Activated CD8-positive, alpha-beta memory T cell treated with anti-CD3 and anti-CD28 coated beads for 24 hours (primary cell): Measurements from ENCODE around the gene LRBA.
"Not testable (repeated sequence)": the region's sequence is repeated elsewhere in the genome, so short reads cannot be mapped to it uniquely, and the experiment has no call there.

ENCODE experiments used
- DNase-seq: peaks from one replicate; pipeline ENCODE4 v3.0.0-alpha.2; 2020

LRBA gene, protein sequence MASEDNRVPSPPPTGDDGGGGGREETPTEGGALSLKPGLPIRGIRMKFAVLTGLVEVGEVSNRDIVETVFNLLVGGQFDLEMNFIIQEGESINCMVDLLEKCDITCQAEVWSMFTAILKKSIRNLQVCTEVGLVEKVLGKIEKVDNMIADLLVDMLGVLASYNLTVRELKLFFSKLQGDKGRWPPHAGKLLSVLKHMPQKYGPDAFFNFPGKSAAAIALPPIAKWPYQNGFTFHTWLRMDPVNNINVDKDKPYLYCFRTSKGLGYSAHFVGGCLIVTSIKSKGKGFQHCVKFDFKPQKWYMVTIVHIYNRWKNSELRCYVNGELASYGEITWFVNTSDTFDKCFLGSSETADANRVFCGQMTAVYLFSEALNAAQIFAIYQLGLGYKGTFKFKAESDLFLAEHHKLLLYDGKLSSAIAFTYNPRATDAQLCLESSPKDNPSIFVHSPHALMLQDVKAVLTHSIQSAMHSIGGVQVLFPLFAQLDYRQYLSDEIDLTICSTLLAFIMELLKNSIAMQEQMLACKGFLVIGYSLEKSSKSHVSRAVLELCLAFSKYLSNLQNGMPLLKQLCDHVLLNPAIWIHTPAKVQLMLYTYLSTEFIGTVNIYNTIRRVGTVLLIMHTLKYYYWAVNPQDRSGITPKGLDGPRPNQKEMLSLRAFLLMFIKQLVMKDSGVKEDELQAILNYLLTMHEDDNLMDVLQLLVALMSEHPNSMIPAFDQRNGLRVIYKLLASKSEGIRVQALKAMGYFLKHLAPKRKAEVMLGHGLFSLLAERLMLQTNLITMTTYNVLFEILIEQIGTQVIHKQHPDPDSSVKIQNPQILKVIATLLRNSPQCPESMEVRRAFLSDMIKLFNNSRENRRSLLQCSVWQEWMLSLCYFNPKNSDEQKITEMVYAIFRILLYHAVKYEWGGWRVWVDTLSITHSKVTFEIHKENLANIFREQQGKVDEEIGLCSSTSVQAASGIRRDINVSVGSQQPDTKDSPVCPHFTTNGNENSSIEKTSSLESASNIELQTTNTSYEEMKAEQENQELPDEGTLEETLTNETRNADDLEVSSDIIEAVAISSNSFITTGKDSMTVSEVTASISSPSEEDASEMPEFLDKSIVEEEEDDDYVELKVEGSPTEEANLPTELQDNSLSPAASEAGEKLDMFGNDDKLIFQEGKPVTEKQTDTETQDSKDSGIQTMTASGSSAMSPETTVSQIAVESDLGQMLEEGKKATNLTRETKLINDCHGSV (N-terminal part only)

DNA sequence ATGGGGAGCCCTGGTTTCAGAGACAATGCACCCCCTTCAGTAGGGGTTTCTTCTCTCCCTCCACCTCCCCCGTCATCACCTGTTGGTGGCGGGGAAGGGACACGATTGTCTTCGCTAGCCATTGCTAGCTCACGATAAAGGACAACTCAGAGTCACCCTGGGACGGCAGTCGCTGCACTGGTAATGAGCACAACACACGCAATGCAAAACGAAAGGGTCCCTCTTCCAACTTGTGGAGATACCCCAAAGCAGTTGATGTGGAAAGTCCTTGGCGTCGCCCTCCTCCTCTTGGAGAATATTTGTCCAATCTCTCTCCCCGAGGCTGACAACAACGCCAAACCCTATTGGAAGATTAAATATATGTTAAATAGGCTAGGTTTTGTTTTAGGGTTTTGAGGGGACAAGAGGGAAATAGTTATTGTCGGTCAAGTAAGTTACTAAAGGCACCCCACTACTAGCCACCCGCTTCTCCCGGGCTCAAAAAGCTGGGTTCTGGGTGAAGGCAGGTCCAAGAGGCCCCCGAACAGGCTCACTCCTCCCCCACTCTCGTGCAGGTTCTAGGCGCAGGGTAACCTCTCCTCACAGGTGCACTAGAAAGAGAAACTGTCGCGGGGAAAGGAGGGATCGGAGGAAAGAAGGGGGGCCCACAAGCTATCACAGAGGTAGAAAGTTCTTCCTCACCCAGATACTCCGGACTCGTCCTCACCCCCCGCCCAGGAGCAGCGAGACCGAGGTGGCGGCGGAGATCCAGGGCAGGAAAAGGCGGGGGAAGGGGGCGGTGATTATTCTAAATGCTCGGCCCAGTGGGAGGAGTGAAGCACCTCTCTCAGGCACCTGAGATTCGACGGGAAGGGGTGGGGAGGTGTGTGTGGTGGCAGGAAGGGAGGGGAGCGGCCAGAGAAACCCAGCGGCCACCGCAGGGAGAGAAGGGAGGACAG, at the start of gene LRBA:
Gene LRBA, minus strand, starts transcription at position 764 of the 938 bp plus-strand sequence. Its CDS starts 642 bp downstream, at position 122.
- DNase-seq: peak; percentile 74

DNA sequence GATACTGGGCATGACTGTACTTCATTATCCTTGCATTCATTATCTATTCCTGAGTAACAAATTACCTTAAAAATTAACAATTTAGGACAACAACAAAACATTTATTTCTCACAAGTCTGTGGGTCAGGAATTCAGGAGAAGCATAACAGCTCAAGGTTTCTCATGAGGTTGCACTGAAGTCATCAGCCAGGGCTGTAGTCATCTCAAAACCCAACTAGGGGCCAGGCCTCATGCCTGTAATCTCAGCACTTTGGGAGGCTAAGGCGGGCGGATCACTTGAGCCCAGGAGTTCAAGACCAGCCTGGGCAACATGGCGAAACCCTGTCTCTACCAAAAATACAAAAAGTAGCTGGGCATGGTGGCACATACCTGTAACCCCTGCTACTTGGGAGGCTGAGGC, 48.1 kb upstream of the LRBA start:
- DNase-seq: not testable (repeated sequence)

GRCh38 chr4:151055539-151055938, 40.5 kb upstream of the LRBA start:
- DNase-seq: no peak

- DNase-seq: no peak
Observed at GRCh38 chr4:151052785-151053184, 37.7 kb upstream of the LRBA start.

DNA sequence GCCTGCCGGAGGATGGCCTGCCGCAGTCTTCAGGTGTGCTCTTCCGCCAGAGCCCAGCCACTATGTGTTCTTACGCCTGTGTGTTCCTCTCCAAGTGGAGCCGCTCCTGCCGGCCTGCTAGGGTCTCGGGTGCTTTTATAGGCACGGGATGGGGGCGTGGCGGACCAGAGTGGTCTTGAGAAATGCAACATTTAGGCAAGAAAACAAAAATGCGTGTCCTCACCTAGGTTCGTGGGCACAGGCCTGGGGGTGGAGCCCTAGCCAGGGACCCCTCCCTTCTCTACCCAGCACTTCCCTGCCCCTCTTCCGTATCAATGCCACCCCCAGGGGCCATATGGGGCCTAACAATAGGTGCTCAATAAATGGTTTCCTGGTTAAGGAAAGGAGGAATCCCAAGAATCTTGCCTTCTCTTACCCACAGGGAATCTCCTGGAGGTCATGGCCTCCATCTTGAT, 34.4 kb upstream of the LRBA start:
- no peak for DNase-seq

DNA sequence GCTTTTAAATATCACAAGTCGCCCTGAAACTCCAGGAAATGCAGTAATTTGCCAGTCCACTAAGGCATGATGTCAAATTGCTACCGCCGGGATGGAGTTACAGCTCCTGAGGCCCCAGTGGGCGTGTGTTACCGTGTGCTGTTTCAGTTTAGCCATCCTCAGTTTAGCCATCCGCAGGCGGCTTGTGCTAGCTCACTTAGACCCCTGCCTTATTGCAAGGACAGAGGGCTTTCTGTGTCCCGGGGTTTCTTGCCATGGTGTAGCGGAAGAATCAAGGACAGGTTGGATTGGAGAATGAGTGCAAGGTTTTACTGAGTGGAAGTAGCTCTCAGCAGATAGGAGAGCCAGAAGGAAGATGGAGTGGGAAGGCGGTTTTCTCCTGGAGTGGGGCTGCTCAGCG, 33.8 kb upstream of the LRBA start:
- no peak for DNase-seq

GRCh38 chr4:151046609-151047008, 31.5 kb upstream of the LRBA start:
- no peak for DNase-seq

DNA sequence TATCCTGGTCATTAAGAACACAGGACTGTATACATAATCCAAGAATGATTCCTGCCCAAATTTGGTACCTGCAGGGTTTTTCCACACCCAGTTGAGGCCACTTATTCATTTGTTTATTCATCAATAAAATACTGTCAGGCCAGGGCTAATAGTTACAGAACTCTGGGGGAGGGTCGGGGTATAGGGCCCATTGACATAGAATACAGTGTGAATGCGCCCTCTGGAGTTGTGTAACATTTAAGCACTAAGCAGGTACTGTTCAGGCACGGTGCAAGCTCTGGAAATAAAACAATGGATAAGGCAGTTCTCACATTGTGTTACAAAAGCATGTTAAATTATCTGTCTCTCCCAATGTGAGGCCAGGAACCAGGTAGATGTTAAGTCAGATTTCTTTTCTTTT, 30.8 kb upstream of the LRBA start:
- no peak for DNase-seq

GRCh38 chr4:151043803-151044515, 28.9 kb upstream of the LRBA start:
- DNase-seq: no peak

DNA sequence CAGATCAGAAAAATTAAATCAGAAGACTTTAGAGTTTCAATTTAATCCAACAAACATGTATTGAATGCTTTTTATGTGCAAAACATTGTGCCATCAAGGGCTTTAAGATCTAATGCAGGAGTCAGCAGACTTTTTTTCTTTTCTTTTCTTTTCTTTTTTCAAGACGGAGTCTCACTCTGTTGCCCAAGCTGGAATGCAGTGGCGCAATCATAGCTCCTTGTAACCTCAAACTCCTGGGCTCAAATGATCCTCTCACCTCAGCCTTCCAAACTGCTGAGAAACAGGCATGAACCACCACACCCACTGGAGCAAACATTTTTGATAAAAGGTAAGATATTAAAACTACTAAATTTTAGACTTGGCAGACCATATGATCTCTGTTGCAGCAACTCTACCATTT, 24.6 kb upstream of the LRBA start:
- DNase-seq: peak; percentile 3

GRCh38 chr4:151038452-151039157, 23.5 kb upstream of the LRBA start:
- peak; percentile 13 for DNase-seq

GRCh38 chr4:151035911-151036310, 20.8 kb upstream of the LRBA start:
- DNase-seq: no peak

GRCh38 chr4:151035328-151035727, 20.2 kb upstream of the LRBA start:
- no peak for DNase-seq

- DNase-seq: no peak
Observed at GRCh38 chr4:151034829-151035228, 19.7 kb upstream of the LRBA start.

- peak; percentile 64 for DNase-seq
Observed at GRCh38 chr4:151031831-151032605, 16.9 kb upstream of the LRBA start.

DNA sequence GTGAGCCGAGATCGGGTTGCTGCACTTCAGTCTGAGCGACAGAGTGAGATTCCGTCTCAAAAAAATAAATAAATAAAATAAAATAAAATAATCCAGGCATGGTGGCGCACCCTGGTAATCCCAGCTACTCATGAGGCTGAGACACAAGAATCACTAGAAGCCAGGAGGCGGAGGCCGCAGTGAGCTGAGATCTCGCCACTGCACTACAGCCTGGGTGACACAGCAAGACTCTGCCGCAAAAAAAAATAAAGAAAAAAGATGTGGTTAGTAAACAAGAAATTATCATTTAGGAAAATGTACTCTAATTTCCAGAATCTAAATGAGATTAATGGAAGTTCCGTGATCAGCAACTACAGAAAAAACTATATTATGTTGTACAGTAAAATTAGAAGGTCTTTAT, 14.5 kb upstream of the LRBA start:
- peak; percentile 64 for DNase-seq

DNA sequence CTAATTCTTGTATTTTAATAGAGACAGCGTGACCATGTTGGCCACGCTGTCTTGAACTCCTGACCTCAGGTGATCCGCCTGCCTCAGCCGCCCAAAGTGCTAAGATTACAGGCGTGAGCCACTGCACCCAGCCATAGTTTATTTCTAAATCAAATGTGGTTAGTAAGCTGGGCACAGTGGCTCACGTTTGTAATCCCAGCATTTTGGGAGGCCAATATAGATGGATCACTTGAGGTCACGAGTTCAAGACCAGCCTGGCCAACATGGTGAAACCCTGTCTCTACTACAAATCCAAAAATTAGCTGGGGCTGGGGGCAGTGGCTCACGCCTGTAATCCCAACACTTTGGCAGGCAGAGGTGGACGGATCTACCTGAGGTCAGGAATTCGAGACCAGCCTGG, 13.9 kb upstream of the LRBA start:
- peak; percentile 54 for DNase-seq

GRCh38 chr4:151025759-151026158, 10.7 kb upstream of the LRBA start:
- DNase-seq: peak; percentile 30

DNA sequence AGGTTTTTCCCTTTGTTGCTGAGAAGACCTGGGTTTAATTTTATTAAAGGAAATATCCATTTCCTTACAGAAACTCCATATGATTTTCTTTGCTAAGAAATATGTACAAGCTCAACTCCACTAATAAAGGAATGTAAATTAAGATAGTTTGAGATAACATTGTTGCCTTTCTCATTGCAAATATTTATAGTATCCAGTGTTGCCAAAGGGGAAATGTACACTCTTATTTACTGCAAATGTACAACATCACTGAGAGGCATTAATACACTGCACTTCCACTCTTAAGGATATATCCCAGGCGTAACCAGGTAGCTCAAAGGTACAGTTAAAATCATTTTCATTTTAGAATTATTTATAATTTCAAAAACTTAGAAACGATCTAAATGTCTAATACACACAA, 7.5 kb upstream of the LRBA start:
- no peak for DNase-seq
